CD4-positive, alpha-beta T cell treated with Interleukin-21 for 1 hour (primary cell): ENCODE results near the gene SERINC2.
"Not testable (repeated sequence)": the region's sequence is repeated elsewhere in the genome, so short reads cannot be mapped to it uniquely, and the experiment has no call there.

Experiments
- DNase-seq: peaks from one replicate; pipeline ENCODE4 v3.0.0-alpha.2; 2020

Gene SERINC2

DNA sequence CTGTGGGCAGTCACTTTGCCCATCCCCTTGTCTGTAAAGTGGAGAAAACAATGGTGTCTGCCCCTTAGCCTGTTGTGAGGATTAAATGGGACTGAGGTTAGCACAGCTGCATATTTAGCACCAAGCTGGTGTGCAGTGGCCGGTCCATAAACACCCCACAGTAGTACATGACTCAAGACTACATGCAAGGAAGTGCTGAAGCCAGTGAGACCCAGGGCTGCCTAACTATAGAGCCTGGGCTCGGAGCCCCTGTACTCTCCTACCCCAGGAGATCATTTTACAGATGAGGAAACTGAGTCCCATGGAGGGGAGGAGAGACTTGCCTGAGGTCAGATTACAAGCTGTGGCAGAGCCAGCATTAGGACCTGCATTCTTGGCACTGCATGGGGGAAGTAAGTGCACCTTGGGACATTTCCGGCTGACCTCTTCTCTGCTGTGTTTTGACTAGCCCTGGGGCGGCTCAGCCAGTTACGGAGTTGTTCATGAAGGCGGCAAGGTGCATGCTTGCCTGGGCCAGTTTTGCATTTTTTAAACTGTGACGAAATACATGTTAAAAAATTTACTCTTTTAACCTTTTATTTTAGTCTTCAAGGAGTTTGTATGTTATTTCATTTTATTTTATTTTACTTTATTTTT, 3.2 kb downstream of the SERINC2 start:
- DNase-seq = no peak

DNA sequence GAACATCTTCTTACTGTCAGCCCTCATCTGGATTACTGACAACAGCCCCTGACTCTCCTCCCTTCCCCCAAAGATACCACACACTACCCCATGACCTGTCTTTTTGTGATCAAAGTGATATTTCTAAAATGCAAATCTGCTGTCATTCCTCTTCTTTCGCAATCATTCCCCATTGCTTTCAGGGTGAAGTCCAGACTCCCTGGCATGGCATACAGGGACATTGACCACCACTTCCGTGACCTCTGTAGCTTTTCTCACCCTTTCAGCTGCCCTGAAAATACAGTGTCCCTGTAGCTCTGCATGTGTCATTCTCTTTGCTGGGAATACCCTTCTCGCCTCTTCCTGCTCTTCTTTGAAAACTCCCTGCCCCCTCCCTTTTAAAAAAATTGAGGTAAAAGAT, 4.1 kb downstream of the SERINC2 start:
- DNase-seq = no peak

DNA sequence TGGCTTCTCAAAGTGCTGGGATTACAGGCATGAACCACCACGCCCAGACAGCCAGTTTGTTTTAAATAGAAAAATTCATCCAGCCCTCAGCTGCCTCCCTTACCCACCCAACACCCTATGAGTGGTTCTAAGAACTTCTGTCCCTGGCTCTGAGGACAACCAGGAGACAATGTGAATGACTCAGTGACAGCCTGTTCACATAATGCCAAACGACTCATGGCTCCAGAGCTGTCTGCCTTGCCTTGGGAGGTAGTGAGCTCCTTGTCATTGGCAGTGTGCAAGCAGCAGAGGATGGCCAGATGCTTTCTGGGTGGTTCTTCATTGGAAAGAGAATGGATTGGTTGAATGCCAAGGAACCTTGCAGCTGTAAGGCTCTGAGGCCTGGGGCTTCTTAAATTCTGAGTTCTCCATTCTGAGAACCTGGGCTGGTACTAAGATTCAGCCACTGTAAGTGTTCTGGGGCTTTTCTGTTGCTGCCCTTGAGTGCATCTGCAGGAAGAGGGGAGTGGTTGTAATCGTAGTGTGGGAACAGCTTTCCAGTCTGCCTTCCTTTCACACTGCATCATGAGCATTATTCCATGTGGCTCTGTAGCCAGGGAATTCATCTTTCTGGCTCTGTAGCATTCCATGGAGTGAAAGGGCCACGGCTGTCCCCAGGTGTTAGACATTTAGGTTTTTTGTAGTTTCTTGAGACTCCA, 5.8 kb downstream of the SERINC2 start:
- no peak for DNase-seq

DNA sequence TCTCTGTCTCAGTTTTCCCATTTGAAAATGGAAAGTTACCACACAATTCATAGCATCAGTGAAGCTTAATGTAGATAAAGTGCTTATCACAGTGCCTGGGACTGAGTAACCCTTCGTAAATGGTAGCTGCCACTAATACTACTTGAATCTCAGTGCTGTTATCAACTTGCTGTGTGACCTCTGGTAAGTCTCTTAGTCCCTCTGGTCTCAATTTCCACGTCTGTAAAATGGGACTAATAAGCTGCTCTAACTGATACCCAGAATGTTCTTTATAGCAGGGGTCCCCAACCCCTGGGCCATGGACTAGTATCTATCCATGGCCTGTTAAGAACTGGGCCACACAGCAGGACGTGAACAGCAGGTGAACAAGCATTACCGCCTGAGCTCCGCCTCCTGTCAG, 7.7 kb downstream of the SERINC2 start:
- DNase-seq = no peak

DNA sequence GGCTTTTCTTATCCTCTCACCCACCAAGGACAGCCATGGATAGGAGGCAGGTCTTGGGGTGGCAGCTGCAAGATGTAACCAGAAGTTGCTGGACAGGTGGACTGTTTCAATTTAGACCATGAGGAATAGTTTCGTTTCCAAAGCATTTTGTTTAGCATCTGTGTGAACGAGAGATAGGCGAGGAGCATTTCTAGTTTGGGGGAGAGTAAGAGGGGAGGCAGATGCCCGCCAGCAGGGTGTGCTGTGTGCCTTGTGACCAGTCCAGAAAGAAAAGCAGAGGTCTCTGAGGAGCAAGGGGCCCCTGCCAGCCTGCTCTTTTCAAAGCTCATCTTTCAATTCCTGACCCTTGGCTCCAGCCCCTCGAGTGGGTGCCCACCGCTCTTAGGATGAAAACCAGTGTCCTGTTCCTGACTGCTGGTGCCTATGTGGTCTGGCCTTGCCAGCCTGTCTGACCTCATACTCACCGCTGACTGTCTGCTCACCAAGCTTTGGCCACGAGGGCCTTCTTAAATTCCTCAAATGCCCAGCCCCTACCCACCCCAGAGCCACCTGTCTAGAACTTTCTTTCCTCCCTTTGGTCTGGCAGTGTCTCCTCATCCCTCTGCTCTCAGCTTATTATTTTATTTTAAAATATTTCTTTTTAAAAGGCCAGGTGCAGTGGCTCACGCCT, 8.5 kb downstream of the SERINC2 start:
- no peak for DNase-seq

DNA sequence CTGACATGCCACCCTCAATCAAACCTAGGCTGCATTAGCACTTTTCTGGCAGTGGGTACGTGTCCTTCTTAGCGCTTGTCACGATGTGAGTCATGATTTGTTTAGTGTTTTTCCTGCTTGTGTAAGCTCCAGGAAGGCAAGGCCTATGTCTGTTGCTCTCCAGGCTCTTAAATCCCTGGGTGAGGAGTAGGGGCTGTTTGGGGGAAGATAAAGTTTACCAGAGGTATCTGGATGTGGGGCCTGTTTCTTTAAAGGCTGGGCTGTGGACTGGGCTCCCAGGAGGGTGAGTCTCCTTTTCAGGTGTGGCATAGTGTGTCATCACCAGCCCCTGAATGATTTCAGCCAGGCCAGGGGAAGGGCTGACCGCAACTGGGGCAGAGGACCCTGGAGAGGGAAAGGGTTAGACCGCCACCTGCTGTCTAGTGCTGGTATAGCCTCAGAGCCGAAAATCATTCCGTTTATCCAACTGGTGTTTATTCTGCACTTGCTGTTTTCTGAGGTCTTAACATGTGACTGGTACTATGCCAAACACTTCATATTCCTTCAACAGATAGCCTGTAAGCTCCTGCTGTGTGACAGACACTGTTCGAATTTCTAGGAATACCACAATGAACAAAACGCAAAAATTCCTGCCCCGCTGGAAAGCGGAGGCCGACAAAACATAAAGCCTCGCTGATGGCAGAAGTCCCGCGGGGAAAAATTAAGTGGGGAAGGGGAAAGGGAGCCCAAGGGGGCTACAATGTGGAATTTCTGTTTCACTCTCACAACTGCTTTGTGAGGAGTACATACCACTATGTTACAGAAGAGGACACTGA, 9.7 kb downstream of the SERINC2 start:
- peak; percentile 60 for DNase-seq

DNA sequence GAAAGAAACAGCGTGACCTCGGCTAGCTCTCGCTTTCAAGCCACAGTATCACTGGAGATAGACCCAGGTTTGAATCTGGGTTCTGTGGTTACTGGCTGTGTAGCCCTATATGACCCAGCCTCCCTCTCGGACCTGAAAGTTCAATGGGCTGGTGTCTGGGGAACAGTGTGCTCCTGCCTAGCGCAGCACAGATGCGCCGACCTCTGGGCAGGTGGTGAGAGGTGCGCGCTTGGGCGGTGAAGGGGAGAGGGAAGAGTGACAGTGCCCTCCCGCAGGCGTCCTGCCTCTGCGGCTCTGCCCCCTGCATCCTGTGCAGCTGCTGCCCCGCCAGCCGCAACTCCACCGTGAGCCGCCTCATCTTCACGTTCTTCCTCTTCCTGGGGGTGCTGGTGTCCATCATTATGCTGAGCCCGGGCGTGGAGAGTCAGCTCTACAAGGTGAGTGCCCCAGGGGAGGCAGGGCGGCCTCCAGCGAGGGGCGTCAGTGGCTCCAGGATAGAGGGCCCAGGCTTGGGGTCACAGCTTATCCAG, 10.5 kb downstream of the SERINC2 start:
- no peak for DNase-seq

DNA sequence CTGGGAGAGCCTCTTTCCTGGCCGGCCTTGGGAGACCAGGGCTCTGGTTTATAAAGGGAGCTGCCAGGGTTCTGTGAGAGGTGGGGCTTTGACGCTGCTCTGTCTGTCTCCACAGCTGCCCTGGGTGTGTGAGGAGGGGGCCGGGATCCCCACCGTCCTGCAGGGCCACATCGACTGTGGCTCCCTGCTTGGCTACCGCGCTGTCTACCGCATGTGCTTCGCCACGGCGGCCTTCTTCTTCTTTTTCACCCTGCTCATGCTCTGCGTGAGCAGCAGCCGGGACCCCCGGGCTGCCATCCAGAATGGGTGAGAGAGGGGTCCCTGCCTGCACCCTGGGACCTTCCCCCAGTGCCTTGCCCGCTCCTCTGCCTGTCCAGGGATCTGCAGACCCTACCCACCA, 11.6 kb downstream of the SERINC2 start:
- DNase-seq = no peak

DNA sequence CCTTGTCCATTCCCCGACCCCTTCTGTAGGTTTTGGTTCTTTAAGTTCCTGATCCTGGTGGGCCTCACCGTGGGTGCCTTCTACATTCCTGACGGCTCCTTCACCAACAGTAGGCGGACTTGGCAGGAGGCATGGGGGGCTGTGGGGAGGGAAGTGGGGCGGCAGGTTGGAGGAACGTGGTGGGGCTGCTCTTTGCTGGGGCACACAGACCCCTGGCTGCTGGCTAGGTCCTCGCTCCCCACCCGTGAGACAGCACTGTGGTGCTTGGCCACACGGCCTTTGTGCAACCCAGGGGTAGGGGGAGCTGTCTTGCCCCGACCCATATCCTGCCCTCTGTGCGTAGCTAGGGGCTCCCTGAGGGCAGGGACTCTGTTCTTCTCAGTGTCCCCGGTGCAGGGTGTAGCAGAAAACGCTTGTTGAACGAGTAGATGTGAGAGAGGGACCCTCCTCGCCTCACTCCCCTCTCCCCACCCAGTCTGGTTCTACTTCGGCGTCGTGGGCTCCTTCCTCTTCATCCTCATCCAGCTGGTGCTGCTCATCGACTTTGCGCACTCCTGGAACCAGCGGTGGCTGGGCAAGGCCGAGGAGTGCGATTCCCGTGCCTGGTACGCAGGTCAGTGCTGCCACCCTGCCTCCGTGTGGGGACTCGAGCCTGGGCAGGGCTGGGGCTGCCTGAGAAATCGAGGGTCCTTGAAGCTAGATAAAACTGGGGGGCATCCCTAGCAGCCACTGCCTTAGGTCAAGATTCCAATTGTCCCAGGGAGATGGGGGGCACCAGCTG, 12.5 kb downstream of the SERINC2 start:
- no peak for DNase-seq

DNA sequence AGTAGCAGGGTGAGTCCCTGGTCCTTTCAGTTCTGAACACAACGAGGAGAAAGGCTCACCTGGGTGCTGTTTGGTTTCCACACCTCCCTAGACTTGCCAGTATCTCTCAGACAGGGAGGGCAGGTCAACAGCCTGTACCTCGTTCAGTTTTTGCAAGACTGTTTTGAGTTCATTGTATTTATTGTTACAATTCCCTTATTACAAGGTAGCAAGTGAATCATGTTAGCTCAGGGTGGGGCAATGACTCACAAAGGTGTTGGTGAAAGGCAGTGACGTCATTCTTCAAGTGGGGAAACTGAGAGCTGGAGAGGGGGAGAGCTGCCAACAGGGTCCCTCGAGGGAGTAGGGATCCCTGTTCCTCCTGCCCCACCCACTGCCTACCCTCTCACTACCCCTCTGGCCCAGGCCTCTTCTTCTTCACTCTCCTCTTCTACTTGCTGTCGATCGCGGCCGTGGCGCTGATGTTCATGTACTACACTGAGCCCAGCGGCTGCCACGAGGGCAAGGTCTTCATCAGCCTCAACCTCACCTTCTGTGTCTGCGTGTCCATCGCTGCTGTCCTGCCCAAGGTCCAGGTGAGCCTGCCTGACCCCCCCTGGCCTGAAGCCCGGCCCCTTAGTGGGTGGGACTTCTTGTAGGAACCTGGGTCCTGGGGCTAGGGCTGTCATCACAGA, 13.4 kb downstream of the SERINC2 start:
- DNase-seq = no peak

DNA sequence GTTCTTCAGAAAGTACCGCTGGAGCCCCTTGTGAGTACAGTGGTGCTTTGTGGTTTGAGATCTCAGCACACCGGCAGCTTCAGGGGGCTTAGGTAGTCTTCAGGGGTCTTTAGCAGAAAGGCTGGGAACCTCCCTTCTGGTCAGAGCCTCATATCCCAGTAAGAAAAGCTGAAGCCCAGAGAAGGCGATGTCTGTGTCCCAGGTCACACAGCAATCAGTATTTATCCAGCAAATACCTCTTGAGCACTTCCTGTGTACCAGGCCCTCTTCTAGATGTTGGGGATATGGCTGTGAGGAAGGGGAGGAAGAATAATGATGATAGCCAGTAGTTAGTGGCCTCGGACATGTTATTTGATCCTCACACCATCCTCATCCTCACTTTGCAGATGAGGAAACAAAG, 14.3 kb downstream of the SERINC2 start:
- no peak for DNase-seq

DNA sequence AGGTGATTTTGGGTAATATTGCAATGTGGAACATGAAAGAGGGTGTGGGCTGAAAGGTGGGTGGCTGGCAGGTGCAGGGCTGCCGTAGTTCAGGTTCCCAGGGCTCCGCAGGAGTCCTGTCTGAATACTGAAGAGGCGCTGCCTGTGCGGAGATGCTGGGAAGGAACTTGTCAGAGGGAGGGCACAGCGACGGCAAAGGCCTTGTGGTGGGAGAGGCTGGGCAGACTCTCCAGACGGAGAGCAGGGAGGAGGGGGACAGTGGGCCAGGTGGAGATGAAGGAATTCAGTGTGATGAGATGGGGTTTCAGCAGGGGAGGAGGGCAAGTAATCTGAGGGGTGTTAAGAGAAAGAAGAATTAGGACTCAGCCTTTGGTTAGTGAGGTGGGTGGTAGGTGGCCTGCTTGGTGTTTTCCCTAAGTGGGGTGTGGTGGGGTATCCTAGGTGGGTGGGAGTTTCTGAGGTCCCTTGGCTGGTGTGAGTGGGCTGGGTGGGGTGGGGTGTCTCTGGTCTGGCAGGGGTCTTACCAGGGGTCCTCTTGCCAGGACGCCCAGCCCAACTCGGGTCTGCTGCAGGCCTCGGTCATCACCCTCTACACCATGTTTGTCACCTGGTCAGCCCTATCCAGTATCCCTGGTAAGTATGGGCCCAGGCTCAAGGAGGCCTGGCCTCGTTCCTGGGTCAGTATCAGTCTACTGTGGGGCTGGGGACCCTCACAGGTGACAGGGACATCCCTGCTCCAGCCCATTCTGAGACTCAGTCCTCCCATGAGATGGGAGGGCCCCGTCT, 15.6 kb downstream of the SERINC2 start:
- no peak for DNase-seq

DNA sequence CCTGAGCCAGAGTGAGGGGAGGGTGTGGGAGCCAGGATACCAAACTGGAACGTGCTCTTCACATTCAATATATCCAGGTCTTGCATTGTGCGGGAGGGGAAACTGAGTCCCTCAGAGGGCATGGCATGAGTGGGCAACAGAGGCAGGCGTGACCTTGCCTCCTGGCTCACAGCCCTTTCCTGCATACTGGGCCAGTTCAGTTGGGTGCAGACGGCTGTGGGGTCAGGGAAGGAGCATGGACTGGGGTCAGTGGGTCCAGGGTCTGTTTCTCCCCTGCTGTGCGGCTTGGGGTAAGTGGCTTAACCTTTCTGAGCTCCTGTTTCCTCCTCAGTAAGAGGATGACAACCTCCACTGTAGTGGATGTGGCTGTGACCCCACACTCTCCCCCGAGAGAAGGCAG, 16.6 kb downstream of the SERINC2 start:
- DNase-seq = no peak

DNA sequence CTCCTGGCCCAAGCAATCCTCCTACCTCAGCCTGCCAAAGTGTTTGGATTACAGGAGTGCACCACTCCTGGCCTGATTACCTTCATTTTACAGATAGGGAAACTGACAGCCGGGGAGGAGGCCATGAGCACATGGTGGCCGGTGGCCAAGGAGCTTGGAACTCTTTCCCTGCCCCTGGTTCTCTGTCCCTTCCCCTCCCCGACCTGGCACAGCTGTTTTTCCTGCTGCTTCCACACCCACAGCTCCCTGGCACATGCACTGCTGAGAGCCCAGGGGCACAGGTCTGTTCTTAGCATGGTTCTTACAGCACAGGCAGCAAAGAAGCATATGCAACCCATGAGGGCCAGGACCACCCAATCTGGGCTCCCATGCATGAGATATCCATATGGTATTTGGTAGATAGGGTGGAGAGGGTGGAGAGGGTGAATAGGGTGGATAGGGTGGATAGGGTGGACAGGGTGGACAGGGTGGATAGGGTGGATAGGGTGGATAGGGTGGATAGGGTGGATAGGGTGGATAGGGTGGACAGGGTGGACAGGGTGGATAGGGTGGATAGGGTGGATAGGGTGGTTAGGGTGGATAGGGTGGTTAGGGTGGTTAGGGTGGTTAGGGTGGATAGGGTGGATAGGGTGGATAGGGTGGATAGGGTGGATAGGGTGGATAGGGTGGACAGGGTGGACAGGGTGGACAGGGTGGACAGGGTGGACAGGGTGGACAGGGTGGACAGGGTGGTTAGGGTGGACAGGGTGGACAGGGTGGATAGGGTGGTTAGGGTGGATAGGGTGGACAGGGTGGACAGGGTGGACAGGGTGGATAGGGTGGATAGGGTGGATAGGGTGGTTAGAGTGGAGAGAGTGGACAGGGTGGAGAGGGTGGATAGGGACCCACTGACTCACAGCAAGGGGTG, 18.6 kb downstream of the SERINC2 start:
- not testable (repeated sequence) for DNase-seq

DNA sequence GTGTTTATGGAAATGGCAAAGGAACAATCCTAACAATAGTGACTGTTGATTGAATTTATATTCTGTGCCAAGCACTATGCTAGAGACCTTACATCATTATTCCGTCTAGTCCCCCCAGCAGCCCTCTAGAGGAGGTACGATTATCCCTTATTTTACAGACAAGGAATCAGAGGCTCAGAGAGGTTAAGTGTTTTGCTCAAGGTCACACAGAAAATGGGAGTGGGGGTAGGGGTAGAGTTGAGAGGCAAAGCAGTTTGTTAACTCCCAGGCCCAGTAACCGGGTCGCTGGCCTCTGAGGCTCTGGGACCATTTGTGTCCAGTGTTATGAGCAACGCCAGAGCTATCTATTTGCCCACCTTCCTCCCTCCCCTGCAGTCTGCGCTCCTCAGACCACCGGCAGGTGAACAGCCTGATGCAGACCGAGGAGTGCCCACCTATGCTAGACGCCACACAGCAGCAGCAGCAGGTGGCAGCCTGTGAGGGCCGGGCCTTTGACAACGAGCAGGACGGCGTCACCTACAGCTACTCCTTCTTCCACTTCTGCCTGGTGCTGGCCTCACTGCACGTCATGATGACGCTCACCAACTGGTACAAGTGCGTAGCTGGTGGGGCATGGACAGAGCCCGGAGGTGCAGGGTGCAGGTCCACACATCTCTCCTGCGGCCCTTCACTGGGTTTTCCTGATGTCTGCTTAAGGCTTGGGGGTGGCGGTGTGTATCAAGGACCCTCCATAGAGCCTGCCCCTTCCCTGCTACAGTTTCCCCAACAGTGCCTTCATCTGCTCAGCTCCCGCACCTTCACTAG, 19.8 kb downstream of the SERINC2 start:
- no peak for DNase-seq

DNA sequence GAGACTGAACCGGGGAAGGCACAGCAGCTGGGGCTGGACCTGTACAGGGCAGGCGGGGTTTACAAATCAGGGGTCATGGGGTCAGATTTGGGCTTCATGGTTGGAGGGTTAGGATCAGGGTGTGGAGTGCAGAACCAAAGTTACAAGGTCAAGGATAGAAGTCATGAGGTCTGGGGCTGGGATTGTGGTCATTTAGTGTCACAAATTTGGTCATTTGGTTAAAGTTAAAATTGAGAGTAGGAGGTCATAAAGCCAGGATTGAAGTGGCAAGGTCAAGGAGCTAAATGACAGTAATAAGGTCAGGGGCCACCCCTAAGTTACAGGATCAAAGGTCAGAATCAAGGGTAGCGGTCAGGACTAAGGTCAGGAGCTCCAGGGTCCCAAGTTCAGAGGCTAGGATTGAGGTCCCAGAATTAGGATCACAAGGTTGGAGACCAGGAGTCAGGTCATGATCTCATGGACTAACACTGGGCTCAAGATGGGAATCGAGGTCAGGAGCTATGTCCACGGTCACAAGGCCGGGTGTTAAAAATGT, 20.4 kb downstream of the SERINC2 start:
- no peak for DNase-seq

DNA sequence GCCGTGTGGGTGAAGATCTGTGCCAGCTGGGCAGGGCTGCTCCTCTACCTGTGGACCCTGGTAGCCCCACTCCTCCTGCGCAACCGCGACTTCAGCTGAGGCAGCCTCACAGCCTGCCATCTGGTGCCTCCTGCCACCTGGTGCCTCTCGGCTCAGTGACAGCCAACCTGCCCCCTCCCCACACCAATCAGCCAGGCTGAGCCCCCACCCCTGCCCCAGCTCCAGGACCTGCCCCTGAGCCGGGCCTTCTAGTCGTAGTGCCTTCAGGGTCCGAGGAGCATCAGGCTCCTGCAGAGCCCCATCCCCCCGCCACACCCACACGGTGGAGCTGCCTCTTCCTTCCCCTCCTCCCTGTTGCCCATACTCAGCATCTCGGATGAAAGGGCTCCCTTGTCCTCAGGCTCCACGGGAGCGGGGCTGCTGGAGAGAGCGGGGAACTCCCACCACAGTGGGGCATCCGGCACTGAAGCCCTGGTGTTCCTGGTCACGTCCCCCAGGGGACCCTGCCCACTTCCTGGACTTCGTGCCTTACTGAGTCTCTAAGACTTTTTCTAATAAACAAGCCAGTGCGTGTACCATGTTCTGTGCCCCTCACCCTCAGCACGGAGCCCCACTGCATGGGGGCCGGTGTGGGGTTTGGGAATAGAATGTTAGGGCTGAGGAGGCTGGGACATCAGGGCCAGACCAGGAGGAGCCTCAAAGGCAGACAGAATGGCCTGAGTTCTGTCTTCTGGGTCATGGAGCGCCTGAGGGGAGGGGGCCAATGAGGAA, 21.3 kb downstream of the SERINC2 start:
- no peak for DNase-seq

DNA sequence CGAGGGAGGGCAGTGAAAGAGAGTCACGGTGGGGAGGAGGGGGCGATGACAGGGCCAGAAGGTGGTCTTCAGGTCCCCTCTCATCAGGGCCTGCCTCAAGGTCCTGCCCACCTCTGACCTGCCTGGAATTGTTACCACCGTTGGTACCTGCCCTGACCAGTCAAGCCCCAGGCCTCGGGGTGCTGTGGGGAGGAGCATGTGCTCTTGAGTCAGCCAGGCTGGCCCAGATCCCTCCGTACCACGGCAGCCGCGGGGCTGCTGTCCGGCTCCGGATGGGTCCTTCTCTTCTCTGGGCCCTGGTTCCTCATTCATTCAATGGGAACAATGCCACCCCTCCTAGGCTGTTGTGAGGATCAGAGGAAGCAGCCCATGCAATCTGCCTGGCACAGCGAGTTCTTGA, 22.0 kb downstream of the SERINC2 start:
- DNase-seq = no peak
